Fibroblast of mammary gland (primary cell): ENCODE measurements around the gene PIERCE2.

Experiments
- DNase-seq: peaks from one replicate; pipeline ENCODE4 v3.0.0-alpha.2; 2010; ENCODE audit warnings: low read depth
- H3K4me3 ChIP-seq: 2 replicates; pipeline ENCODE4 v1.5.1; 2011; ENCODE audit warnings: low read depth, mild to moderate bottlenecking, low read length, moderate library complexity; ENCODE audit not compliant: control insufficient read depth
- CTCF ChIP-seq: conservative IDR thresholded peaks from 2 replicates; pipeline ENCODE4 v1.5.1; 2011; ENCODE audit warnings: low read depth, low read length, inconsistent platforms; ENCODE audit not compliant: control insufficient read depth, insufficient read depth

Gene PIERCE2

GRCh38 chr15:55408012-55408928 lies at the start of gene PIERCE2, which contains the start of gene CCPG1:
Gene PIERCE2, plus strand, starts transcription at chr15:55408495. Its CDS starts 274 bp downstream, at chr15:55408769.
Gene CCPG1, minus strand, starts transcription at chr15:55408359. Its CDS starts 18,935 bp downstream, at chr15:55389424.
- peak; percentile 52 for TF ChIP-seq CTCF
- peak; percentile 95 for DNase-seq
- H3K4me3 ChIP-seq, result peak within 1 kb of the TSS; percentile 80

GRCh38 chr15:55360256-55360655 lies 48.0 kb upstream of the PIERCE2 start:
- no peak overlapping the region for H3K4me3 ChIP-seq
- no peak for TF ChIP-seq CTCF
- no peak for DNase-seq

GRCh38 chr15:55361048-55361447 lies 47.2 kb upstream of the PIERCE2 start:
- H3K4me3 ChIP-seq, result no peak overlapping the region
- TF ChIP-seq CTCF, result no peak
- no peak for DNase-seq

GRCh38 chr15:55362641-55363040 lies 45.7 kb upstream of the PIERCE2 start:
- DNase-seq, result no peak
- H3K4me3 ChIP-seq, result no peak overlapping the region
- no peak for TF ChIP-seq CTCF

- TF ChIP-seq CTCF, result no peak
- no peak for DNase-seq
- no peak overlapping the region for H3K4me3 ChIP-seq
Observed at GRCh38 chr15:55366981-55367380, 41.3 kb upstream of the PIERCE2 start.

GRCh38 chr15:55372701-55373440 lies 35.4 kb upstream of the PIERCE2 start:
- no peak for TF ChIP-seq CTCF
- DNase-seq, result no peak
- H3K4me3 ChIP-seq, result no peak overlapping the region
